GM12892 (cell line): ENCODE data around the gene KTN1.

Experiments
- DNase-seq: peaks from one replicate; pipeline ENCODE4 v3.0.0; 2011; ENCODE audit not compliant: insufficient read length
- FAIRE-seq: peaks from 2 replicates; lab custom pipeline; 2011; peaks lifted over from hg19 to GRCh38; lab: Jason Lieb, UNC
- POLR2A ChIP-seq: IDR thresholded peaks from 2 replicates; pipeline ENCODE4 v1.6.1; 2011; ENCODE audit warnings: low read depth, low read length, control low read depth
- POLR2AphosphoS5 ChIP-seq: IDR thresholded peaks from 2 replicates; pipeline ENCODE4 v1.6.1; 2011; ENCODE audit warnings: low read depth, low read length, control low read depth
- TAF1 ChIP-seq: IDR thresholded peaks from 2 replicates; pipeline ENCODE4 v1.6.1; 2011; ENCODE audit warnings: low read depth, mild to moderate bottlenecking, control low read depth, low read length, borderline replicate concordance

Gene KTN1

DNA sequence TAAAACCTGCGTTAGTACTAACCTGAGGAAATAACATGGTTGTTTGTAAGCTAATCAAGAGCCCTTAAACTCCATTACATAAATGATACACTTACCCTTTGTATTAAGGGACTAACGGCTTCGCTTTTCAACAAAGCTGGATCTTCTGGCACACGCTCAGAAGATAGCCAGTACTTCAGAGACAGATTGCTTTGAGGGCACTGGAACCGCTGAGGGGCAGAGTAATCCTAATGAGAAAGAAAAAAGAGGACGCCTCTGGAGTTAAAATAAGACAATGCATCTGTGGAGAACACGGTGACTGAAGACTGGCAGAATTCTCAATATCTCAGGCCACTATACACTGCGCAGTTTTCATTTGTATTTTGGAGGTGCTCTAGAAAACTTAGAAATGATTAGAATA, 1.5 kb upstream of the KTN1 start:
- TF ChIP-seq POLR2AphosphoS5: no peak
- no peak for TF ChIP-seq TAF1
- no peak for TF ChIP-seq POLR2A

DNA sequence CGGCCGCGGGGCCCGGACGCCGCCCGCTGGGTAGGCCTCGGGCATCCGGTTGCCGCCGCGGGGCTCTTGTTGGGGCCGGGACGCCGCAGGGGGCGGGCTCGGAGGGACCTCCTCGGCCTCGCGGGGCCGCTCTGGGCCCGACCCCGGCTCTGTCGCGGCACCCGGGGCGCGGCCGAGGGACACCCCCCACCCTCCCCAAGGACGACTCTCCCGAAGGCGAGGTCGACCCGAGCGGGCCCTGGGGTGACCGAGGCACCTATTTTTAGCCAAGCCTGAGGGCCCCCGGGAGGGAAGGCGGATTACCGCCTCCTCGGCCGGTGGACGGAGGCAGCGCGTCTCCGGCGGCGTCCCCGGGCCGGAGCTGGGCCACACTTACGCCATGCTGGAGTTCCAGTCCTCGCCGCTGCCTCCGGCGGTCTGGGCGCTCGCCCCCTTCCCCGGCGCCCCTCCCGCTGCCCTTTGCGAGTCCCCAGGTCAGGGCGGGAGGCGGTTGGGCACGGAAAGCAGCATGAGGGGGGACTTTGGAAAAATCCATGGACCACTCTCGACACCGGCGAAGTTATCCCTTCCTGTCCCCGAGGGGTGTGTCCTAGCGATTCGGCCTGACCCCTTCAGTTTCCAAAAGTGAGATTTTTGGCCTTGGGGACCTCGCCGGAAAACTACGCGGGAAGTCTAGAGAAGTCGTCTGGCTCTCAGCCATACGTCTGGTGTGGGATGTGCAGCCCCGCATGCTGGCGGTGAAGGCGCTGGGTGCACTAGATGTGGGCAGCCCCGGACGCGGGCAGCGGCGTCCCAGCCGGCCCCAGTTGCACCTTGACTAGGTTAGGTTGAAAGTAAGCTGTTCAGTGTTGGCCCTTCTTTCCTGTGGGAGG, 699 bp downstream of the KTN1 start:
- peak; percentile 41 for DNase-seq
- TF ChIP-seq TAF1 (no peak), POLR2AphosphoS5 (no peak), POLR2A (no peak)
- peak; percentile 51 for FAIRE-seq

More for the DNA sequence above, 1.5 kb upstream of the KTN1 start:
- FAIRE-seq: no peak
- DNase-seq: no peak

DNA sequence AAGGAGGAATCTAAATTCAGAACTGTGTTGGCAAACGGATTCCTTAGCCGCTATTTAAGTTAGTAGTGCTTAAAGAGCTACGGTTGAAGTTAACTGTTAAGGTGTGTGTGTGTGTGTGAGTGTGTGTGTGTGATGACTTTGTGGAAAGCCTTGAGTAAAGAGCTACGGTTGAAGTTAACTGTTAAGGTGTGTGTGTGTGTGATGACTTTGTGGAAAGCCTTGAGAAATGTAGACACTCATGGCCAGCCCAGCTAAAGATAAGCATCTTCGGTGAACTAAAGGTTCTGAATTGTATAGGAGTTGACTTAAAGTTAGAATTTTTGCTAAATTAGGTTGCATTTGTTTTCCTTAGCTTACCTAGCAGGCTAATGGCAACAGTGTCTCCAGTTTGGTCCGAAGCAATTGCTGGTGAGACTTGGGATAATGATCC, 1.4 kb downstream of the KTN1 start:
- FAIRE-seq (no peak), DNase-seq (no peak)
- TF ChIP-seq POLR2AphosphoS5 (no peak), TAF1 (no peak), POLR2A (no peak)

DNA sequence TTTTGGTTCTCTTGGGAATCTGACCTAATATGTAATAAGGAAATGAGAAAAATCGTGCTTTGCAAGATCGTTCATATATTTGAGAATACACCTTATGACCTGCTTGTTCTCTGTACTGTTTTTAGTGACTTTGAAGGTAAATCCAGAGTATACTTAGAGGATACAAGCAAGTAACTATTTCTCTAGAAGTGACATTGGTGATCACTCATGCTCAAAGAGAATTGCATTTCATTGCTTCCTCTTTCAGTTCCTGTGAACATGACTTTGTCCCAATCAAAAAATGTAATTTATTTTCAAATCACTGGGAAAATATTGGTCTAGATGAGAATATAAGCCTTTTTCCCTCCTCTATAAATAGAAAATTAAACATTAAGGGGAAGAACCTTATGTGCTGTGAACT, 2.7 kb downstream of the KTN1 start:
- TF ChIP-seq TAF1 (no peak), POLR2AphosphoS5 (no peak), POLR2A (no peak)
- DNase-seq (no peak), FAIRE-seq (peak; percentile 74)

DNA sequence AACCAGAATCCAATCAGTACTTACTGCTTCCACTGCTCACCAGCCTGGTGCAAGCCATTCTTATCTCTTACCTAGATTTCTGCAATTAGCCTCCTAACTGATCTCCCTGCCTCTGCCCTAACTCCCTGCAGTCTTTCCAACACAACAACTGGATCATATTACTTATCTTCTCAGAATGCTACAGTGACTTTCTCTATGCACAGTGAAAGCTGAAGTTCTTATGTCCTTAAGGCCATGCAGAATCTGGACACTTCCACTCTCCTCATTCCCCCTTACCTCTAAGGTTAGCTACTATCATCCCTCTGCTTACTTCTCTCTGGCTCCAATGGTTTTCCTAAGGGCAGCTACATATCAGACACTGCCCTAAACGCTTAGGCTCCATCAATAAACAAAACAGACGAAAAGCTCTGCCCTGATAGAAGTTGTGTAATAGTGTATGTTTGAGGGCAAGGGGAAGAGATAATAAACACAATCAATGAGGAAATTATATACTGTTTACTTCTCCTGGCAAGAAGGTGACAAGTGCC, 4.0 kb downstream of the KTN1 start:
- TF ChIP-seq POLR2AphosphoS5: no peak
- TF ChIP-seq TAF1: no peak
- TF ChIP-seq POLR2A: no peak
- FAIRE-seq: no peak
- DNase-seq: no peak

GRCh38 chr14:55585854-55586253, 5.8 kb downstream of the KTN1 start:
- FAIRE-seq: no peak
- TF ChIP-seq POLR2A: no peak
- no peak for TF ChIP-seq POLR2AphosphoS5
- no peak for TF ChIP-seq TAF1
- DNase-seq: no peak

DNA sequence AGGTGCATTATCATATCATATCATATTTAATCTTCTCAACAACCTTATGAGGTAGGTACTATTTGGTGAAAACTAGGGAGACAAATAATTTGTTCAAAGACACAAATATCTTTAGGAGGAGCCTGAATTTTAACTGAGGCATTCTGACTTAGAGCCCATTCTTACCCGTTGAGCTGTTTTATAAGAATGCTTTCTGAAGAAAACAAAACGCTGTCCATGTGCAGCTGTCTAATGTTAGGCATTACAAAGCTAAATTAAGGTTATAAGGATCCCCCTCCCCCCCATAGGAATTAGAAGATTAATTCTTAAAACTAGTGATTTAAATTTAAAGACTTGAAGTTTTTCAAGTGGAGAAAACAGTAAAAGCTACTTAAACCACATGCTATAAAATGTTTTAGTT, 6.4 kb downstream of the KTN1 start:
- DNase-seq (no peak), FAIRE-seq (no peak)
- TF ChIP-seq TAF1 (no peak), POLR2A (no peak), POLR2AphosphoS5 (no peak)

GRCh38 chr14:55587847-55588246, 7.8 kb downstream of the KTN1 start:
- DNase-seq (no peak), FAIRE-seq (no peak)
- no peak for TF ChIP-seq TAF1
- TF ChIP-seq POLR2AphosphoS5: no peak
- no peak for TF ChIP-seq POLR2A

DNA sequence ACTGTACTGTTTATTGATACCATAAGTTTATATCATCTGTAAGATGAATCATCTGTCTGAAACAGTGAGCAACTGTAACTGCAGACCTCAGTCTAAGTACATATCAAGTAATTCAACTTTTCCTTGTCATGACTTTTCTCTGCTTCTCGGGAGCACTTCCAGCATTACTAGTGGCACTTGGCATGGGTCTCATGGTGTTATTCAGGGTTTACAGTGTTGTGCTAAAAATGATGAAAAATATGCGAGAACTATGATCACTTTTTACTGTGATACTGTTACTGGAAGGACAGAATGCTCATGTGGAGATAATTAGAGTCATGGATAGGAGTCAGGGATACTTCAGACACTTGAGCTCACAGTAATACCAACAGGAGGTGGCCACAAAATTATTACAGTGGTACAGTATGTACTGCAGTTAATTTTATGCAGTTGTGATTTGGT, 8.3 kb downstream of the KTN1 start:
- no peak for TF ChIP-seq POLR2A
- no peak for TF ChIP-seq POLR2AphosphoS5
- TF ChIP-seq TAF1: no peak
- FAIRE-seq (peak; percentile 61), DNase-seq (no peak)

DNA sequence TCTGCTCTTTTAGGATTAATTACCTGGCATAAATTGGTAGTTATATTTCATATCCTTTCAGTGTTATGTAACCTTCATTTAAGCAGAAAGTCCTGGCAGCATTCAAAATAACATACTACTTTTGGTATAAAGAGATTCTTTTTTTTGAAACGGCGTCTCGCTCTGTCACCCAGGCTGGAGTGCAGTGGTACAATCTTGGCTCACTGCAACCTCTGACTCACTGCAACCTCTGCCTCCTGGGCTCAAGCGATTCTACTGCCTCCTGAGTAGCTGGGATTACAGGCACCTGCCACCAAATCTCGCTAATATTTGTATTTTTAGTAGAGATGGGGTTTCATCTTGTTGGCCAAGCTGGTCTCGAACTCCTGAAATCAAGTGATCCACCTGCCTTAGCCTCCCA, 9.2 kb downstream of the KTN1 start:
- DNase-seq: no peak
- FAIRE-seq: no peak

DNA sequence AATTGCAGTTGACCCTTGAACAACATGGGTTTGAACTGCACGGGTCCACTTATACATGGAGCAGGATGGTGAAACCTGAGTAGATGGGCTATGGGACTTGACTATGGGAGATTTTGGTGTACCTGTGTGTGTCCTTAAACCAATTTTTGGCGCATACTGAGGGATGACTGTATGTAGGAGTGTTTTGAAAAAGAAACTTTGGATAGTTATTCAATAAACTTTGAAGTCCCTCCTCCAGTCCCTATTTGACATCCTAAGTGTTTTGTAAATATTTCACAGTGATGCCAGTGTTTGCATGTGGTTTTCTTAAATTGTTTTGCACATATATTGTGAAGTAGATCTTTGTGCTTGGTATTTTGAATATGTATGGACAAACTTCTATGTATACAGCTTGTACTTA, 12.4 kb downstream of the KTN1 start:
- no peak for DNase-seq
- TF ChIP-seq POLR2AphosphoS5 (no peak), TAF1 (no peak), POLR2A (no peak)
- no peak for FAIRE-seq

More for the DNA sequence above, 9.2 kb downstream of the KTN1 start:
- TF ChIP-seq POLR2A (no peak), POLR2AphosphoS5 (no peak), TAF1 (no peak)
